A172 (cell line): ENCODE results near the gene PCSK4. TPM values are rescaled to one million over a fixed set of nuclear protein-coding genes. Genes with fewer than 3 reads are reported as not detected.
"Not testable (repeated sequence)": the region's sequence is repeated elsewhere in the genome, so short reads cannot be mapped to it uniquely, and the experiment has no call there.

Source experiments
- DNase-seq: peaks from one replicate; pipeline ENCODE4 v3.0.0-alpha.2; 2015; ENCODE audit warnings: low spot score
- total RNA-seq: library from RNA; depleted of rRNA; stranded (reverse); fragments of >200 nt; shearing (Covaris generic); gene quantifications from 2 replicates; pipeline ENCODE4 v1.2.3, GENCODE V29; 2014

The PCSK4 gene
- total RNA-seq, 1 experiment from 2014 or later, result 3.1 TPM

- no peak for DNase-seq
Observed at GRCh38 chr19:1505012-1505411, 14.9 kb upstream of the PCSK4 start.

DNA sequence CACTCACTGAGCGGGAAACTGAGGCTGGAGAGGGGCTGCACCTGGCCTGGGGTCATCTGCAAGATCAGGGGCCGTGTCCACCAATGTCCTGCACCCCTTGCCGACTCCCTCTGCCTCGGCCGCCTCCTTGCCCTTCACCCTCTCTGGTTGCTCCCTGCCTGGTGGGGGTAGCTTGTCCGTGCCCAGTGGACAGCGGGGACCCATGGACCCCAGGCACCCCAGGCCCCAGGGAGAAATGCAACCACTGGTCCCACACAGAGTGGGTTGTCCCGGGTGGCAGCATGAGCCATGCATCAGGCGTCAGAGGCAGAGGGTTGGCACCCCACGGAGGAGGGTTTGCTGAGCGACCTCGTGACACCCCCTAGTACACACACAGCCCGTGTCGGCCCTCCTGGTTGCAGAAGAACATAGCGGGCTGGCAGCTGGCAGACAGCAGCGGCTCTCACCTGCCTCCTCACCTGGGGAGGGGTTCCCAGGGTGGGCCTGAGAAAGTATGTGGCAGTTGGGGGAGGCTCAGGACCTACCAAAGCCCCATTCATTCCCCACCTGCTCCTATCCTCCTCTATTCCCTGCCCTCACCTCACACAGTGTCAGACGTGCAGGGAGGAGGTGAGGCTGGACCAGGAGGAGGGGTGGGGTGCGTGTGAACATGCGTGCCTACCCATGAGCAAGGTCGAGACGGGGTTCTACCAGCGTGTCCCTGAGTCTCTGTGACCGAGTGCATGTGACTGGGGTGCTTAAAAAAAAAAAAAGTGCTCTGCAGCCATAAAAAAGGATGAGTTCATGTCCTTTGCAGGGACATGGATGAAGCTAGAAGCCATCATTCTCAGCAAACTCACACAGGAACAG is 14.0 kb upstream of the PCSK4 start:
- no peak for DNase-seq

- no peak for DNase-seq
Observed at GRCh38 chr19:1503089-1503924, 13.2 kb upstream of the PCSK4 start.

- no peak for DNase-seq
Observed at GRCh38 chr19:1502433-1503088, 12.4 kb upstream of the PCSK4 start.

DNA sequence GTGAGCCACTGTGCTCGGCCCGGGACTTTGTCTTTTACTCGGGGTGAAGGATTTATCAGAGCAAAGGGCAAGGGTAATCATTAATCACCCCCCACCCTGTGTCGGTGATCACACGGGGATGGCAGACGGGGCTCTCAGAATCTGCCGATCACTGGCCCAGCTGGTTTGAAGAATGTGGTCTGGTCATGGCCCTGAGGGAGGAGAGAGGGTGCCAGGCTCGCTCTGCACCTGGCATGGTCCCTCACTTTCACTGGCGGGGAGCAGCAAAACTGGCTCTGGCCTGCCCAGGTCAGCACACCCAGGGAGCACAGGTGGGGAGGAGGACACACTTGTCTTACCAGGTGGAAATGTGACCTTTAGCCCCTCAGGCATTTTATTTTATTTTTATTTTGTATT is 11.0 kb upstream of the PCSK4 start:
- DNase-seq, result no peak

DNA sequence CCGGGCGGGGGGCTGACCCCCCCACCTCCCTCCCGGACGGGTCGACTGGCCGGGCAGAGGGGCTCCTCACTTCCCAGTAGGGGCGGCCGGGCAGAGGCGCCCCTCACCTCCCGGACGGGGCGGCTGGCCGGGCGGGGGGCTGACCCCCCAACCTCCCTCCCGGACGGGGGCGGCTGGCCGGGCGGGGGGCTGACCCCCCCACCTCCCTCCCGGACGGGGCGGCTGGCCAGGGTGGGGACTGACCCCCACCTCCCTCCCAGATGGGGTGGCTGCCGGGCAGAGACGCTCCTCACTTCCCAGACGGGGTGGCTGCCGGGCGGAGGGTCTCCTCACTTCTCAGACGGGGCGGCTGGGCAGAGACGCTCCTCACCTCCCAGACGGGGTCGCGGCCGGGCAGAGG is 9.1 kb upstream of the PCSK4 start:
- not testable (repeated sequence) for DNase-seq

GRCh38 chr19:1497578-1498235 is 7.6 kb upstream of the PCSK4 start:
- DNase-seq, result no peak

GRCh38 chr19:1496714-1497577 is 6.8 kb upstream of the PCSK4 start:
- no peak for DNase-seq

DNA sequence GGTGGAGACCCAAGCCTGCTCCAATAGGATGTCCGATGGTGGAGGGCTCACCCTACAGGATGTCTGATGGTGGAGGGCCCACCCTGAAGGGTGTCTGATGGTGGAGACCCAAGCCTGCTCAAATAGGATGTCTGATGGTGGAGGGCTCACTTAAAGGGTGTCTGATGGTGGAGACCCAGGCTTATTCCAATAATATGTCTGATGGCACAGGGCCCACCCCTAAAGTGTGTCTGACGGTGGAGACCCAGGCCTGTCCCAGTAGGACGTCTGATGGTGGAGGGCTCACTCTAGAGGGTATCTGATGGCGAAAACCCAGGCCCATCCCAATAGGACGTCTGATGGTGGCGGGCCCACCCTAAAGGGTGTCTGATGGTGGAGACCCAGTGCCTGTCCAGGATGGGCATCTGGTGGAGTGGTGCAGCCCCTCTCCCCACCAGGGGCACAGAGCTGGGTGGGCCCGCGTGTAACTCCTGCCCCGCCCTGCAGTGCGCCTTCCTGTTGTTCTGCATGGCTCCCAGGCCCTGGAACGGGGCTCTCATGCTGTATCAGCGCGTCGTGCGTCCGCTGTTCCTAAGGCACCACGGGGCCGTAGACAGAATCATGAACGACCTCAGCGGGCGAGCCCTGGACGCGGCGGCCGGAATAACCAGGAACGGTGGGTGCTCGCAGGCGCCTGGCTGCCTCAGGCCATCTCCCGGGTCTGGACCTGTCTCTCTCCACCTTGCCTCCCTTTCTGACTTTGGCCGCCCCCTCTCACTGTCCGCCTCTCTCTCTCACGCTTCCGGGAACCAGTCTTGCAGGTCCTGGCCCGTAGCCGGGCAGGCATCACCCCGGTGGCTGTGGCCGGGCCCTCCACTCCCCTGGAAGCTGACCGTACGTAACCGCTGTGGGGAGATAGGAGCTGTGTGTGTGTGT is 5.9 kb upstream of the PCSK4 start:
- no peak for DNase-seq

DNA sequence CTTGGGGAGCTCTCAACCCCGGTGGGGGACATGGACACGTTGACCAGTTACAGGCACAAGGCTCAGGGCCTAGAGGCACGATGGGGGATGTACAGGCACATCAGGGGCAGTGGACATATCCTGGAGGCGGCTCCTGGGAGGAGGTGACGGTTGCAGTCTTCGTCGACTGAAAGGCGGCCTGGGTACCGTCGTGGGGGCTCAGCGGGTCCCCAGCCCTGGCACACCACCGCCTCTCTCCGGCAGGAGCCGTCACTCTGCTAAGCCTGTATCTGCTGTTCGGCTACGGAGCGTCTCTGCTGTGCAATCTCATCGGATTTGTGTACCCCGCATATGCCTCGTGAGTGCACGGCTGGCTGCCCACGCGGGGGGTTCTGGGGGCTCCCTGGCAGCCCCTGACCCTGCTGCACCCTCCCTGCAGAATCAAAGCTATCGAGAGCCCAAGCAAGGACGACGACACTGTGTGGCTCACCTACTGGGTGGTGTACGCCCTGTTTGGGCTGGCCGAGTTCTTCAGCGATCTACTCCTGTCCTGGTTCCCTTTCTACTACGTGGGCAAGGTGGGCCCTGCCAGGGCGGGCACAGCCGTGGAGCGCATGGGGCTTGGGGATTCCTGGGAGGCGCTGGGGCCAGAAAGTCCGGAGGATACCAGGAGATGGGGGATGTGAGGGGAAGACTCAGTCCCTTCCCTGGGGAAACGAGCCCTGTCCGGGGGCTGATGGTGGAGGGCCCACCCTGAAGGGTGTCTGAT is 5.1 kb upstream of the PCSK4 start:
- no peak for DNase-seq

DNA sequence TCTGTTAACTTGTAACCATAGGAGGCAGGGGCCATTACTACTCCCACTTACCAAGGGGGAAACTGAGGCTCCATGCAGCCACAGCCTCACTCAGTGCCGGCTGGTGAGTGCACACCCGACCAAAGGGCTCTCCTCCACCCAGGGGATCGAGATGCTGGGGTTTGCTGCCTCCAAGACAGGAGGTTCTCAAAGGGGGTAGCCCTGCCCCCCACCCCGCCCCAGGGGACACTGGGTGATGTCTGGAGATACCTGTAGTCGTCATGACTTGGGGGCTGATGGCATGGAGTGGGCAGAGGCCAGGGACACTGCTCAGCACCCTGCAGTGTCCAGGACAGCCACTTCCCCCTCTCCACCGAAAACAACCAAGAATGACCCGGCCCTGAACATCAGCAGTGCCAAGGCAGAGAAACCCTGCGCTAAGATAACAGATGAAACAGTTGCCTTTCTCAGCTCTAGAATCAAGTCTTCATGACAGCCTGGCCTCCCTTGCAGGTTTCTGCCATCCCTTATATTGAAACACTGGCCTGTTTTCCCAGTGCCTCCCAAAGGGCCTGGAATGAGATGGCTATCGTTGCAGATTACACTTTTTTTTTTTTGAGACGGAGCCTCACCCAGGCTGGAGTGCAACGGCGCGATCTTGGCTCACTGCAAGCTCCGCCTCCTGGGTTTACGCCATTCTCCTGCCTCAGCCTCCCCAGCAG is 4.1 kb upstream of the PCSK4 start:
- DNase-seq, result no peak

- DNase-seq, result peak; percentile 43
Observed at GRCh38 chr19:1492474-1493006, 2.4 kb upstream of the PCSK4 start.

DNA sequence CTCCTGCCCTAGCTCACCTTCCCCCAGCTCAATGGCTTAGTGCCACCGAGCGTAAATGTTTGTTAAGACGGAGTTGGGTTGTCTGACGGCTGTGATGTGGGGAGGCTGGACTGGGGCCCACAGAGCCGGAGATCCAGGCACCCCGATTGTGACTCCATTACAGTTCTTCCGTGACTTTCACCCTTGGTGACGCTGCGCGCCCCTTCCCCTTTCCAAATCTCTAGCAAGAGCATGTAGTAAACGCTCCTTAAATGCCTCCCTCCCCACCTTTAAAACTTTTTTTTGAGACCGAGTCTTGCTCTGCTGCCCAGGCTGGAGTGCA is 1.7 kb upstream of the PCSK4 start:
- no peak for DNase-seq

GRCh38 chr19:1491114-1491848 is 1.1 kb upstream of the PCSK4 start, which contains the start of gene REEP6:
Gene REEP6 (plus strand): TSS chr19:1491181. CDS start chr19:1491270, 89 bp downstream.
- DNase-seq, result no peak

GRCh38 chr19:1489463-1490310 is 463 bp downstream of the PCSK4 start:
- no peak for DNase-seq

- no peak for DNase-seq
Observed at GRCh38 chr19:1488282-1488601, 1.9 kb downstream of the PCSK4 start.
